Measurements from ENCODE around the gene RANGAP1.
"Not testable (repeated sequence)": the region's sequence is repeated elsewhere in the genome, so short reads cannot be mapped to it uniquely, and the experiment has no call there.

The RANGAP1 gene

DNA sequence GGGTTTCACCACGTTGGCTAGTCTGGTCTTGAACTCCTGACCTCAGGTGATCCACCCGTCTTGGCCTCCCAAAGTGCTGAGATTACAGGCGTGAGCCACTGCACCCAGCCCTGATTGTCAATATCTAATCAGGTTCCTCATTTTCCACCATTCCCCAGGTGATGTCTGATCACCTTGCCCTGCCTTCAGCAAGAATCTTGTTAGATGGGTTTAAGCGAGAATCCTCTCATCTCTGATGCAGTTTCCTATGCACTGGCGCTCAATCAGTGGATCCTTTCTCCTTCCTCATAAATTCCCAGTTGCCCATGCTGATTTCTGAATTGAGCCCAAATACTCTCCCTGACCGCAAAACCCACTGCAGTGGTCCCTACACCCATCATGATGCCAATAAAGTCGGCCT lies 14.7 kb upstream of the RANGAP1 start:
- no peak for DNase-seq

DNA sequence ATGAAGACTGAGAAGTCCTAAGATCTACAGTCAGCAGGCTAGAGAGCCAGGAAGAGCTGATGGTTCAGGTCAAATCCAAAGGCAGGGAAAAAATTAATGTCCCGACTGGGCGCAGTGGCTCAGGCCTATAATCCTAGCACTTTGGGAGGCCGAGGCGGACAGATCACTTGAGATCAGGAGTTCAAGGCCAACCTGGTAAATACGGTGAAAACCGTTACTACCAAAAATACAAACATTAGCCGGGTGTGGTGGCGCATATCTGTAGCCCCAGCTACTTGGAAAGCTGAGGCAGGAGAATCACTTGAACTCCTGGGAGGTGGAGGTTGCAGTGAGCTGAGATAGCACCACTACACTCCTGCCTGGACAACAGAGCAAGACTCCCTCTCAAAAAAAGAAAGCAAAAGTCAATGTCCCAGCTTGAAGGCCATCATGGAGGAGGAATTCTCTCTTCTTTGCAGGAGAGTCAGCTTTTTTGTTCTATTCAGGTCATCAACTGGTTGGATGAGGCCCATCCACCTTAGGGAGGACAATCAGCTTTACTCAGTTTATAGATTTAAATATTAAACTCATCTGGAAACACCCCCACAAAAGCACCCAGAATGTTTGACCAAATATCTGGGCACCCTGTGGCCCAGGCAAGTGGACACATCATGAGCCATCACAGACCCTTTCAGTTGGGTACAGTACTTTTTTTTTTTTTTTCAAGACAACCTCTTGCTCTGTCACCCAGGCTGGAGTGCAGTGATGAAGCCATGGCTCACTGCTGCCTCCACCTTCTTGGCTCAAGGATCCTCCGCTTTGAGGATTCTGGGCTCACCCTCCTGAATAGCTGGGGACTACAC lies 11.1 kb upstream of the RANGAP1 start:
- DNase-seq, result no peak

DNA sequence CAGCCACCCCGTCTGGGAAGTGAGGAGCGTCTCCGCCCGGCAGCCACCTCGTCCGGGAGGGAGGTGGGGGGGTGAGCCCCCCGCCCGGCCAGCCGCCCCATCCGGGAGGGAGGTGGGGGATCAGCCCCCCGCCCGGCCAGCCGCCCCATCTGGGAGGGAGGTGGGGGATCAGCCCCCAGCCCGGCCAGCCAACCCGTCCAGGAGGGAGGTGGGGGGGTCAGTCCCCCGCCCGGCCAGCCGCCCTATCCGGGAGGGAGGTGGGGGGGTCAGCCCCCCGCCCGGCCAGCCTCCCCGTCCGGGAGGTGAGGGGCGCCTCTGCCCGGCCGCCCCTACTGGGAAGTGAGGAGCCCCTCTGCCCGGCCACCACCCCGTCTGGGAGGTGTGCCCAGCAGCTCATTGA lies 8.8 kb upstream of the RANGAP1 start:
- DNase-seq, result not testable (repeated sequence)

DNA sequence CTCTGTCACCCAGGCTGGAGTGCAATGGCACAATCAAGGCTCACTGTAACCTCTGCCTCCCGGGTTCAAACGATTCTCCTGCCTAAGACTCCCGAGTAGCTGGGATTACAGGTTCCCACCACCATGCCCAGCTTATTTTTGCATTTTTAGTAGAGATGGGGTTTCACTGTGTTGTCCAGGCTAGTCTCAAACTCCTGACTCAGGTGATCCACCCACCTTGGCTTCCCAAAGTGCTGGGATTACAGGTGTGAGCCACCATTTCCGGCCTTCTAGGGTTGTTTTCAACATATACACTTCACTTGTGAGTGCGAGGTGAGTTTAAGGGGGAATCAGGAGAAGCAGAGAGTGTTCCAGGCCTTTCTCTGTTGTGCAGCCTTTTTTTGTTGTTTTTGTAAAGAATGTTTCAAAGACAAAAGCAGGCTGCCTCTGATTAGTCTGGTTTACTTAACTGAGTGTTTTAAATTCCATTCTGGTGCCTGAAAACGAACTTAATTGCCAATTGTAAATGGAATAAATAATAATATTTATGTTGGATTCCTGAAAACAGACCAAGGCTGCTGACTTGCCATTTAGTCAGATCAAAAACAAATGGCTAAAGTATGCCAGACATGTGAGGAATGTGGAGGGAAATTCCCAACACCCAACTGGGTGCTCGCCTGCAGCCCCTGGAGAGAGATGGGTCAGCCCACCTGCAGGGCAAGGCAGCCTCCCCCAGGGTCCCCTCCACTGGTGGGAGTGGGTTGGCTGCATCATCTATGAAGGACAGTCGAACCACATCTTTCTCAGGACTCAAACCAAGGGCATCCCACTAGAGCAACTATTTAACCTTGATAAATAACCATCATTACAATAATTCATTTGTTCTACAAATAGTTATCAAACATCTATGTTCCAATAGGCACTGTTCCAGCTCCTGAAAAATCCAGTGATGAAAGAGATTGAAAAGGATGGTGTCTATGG lies 4.6 kb upstream of the RANGAP1 start:
- DNase-seq, result no peak

DNA sequence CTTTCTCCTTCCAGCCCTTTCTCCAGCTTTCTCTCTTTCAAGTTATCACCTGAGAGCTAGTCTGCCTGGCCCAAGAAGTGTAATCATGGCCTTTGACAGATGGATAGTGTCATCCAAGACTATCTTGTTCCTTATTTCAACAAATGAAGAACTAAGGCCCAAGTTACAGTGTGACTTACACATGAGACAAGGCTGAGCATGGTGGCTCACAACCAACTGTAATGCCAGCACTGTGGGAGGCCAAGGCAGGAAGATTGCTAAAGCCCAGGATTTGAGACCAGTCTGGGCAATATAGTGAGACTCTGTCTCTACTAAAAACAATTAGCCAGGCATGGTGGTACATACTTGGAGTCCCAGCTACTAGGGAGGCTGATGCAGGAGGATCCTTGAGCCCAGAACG lies 3.7 kb upstream of the RANGAP1 start:
- no peak for DNase-seq

DNA sequence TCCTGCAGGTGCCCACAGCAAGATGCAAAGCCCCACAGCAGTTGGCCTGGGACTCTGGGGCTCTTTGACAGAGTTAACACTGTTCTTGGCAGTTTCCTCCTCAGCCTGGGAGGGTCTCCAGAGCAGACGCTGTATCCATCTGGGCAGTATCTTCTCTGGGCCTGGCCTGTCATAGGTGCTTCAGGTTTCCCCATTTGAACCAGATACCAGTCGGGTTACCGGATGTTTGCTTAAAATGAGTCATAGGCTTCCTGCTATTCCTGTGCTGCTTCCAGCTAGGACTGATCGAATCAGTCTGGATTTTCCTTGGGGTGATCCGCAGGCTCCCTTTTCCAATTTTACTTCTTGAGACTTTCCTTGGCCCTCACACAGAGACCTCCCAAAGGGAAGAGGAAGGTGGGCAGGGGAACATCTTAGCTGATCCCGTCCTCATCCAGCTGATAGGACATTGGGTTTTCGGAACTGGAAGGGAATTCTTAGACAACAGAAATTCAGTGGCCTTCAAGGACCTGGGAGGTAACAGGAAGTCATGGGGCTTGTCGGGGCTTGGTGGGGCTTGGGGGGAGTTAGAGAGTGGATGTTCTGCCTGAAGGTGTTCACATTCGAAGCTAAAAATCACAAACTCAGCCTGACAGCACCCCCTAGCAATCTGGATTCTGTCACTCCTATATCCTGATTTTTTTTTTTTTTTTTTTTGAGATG lies 2.4 kb upstream of the RANGAP1 start:
- no peak for DNase-seq

DNA sequence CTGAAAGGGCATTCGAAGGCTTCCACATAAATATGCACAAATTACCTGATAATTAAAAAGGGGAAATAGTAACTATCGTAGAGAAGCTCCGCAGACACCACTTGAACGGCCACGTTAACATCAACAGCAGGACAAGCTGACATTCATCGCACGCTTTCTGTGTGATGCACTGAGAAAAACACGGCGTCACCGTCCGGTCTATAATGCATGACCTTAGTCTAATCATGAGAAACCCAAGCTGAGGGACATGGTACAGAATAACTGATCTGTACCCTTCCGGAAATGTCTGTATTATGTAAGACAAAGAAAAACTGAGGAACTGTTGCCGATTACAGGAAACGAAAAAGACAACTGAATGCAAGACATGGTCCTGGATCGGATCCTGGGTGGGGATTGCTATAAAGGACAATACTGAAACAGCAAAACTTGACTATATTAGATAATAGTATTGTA lies 678 bp upstream of the RANGAP1 start:
- peak; percentile 6 for DNase-seq

DNA sequence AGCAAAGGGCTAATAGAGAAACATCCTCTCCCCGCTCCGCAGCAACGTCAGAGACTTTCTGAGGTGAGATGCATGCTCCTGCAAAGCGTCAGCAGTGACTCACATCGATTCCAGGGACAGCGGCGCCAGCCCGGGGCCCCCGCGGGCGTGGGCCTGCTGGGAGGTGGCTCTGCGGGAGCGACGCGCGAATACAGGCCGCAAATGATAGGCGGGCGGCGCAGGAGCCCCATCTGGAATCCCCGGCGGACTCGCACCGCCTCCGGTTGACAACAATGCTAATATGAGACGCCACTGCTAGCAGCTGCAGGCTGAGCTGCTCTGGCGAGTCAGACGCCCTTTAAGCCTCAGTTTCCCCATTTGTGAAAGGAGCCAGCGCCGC lies 557 bp downstream of the RANGAP1 start:
- peak; percentile 4 for DNase-seq

DNA sequence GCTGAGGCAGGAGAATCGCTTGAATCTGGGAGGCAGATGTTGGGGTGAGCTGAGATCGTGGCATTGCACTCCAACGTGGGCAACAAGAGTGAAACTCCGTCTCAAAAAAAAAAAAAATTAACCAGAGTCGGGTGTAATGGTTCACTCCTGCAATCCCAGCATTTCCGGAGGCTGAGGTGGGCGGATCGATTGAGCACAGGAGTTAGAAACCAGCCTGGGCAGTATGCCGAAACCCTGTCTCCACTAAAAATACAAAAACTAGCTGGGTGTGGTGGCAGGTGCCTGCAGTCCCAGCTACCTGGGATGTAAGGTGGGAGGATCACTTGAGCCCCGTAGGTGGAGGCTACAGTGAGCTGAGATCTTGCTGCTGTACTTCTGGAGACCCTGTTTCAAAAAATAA lies 1.5 kb downstream of the RANGAP1 start:
- no peak for DNase-seq

DNA sequence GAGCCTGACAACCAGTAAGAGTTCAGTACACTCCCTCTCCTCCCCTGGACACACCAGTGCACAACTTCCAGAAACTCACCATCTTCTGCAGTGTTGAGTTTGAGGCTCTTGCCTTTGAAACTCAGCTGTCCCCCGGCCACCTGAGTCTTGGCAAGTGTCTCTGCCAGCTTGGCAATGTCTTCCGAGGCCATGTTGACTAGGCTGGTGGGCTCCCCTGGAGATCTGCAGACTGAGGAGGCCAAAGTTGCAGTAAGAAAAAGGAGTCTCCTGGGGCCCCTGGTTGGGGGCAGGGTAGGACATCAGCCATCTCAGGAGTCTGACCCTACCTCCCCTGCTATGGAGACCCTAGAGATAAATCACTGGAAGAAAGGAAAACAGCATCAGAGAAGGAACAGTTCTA lies 5.1 kb downstream of the RANGAP1 start:
- no peak for DNase-seq

DNA sequence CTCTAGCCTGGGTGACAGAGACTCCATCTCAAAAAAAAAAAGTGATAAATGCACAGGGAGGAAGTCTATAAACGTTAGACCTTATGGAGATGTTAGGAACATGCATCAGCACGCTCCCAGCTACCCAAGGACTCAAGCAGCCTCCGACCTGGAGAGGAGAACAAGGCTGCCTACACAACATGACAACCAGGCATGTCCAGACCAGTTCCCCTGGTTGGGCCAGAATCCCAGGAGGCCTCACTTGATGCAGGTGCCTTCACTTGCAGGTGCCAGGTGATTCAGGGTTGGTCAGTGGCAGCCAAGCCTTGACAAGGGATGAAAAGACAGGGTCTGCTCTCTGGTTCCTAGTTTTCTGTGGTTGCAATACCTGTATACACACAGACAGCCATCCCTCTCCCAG lies 5.9 kb downstream of the RANGAP1 start:
- DNase-seq, result peak; percentile 36

DNA sequence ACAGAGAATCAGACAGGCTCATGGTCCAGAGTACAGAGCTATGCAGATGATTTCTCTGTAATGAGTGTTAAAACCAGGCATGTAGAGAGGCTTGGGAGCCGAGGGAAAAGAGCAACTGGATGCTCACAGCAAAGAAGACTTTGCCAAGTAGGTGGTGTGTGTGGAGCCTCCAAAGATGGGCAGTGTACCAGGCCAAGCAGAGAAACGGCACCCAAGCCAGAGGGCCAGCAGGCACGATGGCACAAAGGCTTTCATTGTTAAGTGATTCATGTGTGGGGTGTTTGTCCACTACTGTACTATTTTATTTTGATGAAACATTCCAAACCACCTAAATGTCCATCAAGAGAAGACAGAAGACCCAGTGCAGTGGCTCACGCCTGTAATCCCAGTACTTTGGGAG lies 11.1 kb downstream of the RANGAP1 start:
- no peak for DNase-seq

DNA sequence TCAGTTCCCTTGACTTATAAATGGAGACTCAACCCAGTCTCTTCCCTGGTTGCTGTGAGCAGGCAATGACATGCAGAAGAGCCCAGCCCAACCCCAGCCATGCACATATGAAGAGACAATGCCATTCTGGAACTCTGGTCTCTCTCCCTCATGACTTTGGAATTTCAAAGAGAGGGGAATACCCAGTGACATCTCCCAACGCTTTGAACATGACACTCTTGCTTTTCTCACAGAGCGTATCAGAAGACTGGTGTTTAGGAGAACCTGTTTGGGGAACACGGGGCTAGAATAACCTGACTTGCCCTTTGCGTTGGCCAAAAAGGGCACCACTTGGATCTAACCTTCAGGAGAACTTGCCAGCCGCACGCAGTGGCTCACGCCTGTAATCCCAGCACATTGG lies 12.9 kb downstream of the RANGAP1 start:
- DNase-seq, result no peak

DNA sequence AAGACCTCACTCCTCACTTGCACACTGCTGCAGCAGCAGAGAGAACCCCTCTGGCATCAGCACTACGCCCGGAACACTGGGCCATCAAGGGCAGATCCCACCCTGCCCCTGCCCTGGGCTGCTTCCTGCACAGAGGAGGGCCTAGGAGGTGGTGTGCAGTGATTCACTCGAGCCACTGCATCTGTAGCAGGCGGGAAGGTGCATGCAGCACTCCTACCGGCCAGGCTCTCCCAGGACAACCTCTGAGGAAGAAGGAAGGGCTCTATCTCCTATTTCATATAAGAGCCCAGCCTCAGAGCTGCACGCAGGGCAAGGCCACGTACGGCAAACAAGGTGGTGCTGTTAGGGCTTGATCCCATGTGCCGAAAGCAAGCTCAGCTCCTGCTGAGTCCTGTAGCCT lies 14.2 kb downstream of the RANGAP1 start:
- no peak for DNase-seq

DNA sequence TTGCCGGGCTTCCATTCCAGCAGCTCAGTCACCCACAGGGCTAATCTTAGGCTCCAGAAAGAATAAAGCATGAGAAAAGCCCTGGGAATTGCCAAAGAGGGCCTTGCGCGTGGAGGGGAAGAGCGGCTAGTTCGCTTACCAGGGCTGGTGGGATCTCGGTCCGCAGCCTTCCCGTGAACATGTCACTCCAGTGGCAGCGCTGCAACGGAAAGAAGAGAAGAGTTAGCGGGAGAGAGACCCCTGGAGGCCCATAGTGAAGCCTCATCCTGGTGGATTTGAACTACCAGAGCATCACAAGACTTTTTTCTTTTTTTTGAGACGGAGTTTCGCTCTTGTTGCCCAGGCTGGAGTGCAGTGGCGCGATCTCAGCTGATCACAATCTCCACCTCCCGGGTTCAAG lies 18.0 kb downstream of the RANGAP1 start:
- DNase-seq, result no peak

DNA sequence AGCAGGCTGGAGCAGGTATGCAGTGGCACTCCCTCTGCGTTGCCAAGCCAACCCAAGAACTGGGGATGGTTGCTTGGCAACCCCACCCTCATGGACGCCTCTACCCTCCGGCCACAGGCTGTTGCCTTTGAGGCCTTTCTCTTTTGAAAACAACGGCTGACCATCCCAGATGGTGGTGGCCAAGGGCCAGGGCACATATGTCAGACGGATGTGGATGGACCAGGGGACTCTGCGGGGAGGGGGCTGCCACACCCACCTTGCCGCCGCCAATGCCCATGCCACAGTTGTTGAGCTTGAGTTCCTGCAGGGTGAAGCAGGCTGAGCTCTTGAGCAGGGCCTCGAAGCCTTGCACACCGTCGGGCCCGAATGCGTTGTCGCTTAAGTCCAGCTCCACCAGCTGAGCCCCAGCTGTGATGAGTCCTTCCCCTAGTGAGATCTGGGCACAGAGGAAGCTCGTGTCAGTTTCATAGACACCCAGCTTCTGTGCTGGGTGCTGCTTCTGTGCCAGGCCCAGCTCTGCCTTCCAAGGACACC lies 21.5 kb downstream of the RANGAP1 start:
- DNase-seq, result no peak

DNA sequence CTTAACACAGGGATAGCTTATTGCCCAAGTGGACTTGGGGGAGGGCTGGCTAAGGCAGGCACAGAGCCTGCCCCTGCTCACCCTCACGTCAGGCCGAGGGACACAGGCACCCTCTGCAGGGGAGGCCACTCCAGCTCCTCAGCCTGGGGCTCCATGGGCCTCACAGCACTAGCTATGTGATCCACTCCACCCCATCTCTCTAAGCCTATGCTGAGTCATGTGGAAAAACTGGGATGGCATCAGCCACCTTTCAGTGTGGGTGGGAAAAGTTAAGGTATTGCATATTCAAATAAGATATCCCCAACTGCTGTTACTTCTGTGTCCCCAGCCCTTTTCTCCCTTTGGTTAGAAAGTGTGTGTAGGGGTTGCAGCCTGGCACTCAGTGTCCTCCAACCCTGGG lies 22.3 kb downstream of the RANGAP1 start:
- DNase-seq, result no peak

DNA sequence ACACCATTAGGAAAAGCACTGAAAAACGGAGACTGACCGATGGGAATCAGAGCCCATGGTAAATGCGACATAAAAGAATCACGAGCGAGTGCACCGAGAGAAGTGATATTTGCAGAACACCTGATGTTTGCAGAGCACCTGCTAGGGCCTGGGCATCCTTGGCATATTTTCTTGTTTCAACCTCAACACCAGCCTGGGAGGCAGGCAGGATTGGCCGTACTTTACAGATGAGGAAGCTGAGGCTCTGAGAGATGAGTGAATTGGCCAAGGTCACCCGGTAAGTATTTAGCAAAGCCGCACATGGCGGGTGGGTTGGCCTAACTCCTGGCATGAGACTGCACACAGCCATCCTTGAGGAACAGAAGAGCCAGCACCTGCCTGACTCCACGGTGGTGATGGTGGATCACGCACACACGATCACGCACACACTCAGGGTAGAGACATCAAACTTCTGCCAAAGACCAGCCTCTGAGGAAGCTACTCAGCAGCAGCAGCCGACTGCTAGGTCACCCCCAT lies 23.7 kb downstream of the RANGAP1 start:
- DNase-seq, result no peak

DNA sequence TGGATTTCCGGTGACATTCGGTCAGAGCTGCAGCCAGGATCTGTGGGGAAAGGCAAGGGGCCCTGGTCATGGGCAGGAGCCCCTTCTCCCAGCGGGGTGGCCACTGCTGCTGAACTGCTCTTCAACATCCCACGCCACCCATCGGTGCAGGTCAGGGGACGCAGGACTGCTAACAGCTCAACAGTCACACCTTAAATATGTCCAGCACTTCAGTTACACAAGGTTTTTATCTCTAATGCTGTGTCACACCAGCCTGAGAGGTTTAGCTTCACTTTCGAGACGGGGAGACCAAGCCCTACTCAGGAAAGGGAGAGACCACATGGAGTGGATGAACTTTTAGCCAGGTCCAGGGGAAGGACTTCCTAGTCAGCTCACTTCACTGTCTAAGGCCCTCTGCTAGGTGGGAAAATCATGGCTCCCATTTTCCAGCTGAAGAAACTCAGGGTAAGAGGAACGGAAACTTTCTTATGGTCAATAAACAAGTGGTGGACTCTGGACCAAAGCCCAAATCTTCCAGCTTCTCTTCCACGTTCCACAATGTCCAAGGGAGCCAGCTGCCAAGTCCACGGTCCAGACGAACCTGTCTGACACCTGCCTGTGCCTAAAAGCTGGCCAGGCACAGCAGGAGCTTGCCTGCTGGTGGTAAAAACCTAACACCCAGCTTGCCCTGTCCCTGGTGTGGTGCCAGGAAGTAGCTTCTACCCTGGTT lies 24.3 kb downstream of the RANGAP1 start:
- DNase-seq, result no peak

DNA sequence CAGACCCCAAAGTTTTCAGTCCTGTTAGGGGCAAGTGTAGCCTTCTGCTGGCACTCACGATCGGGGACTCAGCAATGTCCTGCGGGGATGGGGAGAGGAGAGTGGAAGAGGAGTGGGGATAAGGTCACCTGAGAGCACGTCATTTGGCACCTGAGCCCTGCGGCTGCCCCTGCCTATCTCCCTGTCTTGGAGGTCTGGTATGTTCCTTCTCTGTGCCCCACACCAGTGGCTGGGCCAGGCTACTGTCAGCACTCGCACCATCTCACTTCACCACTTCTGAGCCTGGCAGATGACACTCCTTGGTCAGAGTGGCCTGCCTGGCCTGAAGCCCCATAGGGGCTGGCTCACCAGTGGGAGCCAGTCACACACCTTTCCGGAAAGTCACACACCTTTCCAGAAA lies 25.1 kb downstream of the RANGAP1 start:
- DNase-seq, result no peak

DNA sequence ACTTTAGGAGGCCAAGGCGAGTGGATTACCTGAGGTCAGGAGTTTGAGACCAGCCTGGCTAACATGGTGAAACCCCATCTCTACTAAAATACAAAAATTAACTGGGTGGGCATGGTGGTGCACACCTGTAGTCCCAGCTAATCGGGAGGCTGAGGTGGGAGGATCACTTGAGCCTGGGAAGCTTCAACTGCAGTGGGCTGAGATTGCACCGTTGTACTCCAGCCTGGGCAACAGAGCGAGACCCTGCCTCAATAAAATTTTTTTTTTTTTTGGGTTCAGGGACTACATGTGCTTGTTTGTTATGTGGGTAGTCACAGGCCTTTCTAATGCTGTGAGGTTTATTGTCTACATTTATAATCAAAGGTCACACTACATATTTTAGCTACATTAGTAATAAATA lies 26.2 kb downstream of the RANGAP1 start:
- DNase-seq, result not testable (repeated sequence)

DNA sequence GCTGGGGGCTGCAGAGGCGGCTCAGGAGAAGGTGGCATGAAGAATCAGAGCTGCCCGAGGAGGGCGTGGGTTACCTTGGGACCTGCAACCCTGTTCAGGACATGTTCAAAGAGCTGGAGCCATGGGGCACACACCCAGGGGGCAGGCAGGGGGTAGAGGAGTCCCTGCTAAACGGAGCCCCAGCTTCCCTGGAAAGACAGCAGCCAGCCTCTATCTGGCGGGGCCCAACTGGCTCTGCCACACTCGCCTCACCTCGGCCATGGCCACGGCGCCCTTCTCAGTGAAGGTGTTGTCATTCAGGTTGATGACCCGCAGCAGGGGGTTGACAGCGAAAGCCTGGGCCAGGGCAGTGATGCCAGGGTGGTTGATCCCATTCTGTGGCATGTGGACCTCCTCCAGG lies 28.3 kb downstream of the RANGAP1 start:
- no peak for DNase-seq

Measured in DMS79 treated with DMSO at 0.1 percent for 48 hours (cell line).